A549 (cell line): ENCODE results near the gene EIF1B. TPM values are rescaled to one million over a fixed set of nuclear protein-coding genes. Genes with fewer than 3 reads are reported as not detected.

ENCODE experiments used
- ATAC-seq, 2 experiments: fragments of 200-7000 bp in 1 of 2; fragments of >200 bp in 1 of 2; cut with Nextera tagmentation in 1 of 2; cut with Tn5 transposase in 1 of 2; 3 replicates each; pipeline versions ENCODE4 v1.8.0 to v1.9.1; 2018 to 2020; ENCODE audit warnings: mild to moderate bottlenecking in 1 of 2, moderate library complexity in 1 of 2
- CTCF ChIA-PET: fragments of 300-600 bp; sonication (Branson Sonifier 250); formaldehyde crosslinking; extraction: SDS; loops from one replicate; lab custom pipeline; 2021; ENCODE audit warnings: antibody characterized with exemption, inconsistent platforms; lab: Yijun Ruan, JAX
- POLR2A ChIA-PET: fragments of 350-600 bp; formaldehyde crosslinking; extraction: SDS; loops from one replicate; lab custom pipeline; 2021; ENCODE audit warnings: antibody characterized with exemption, inconsistent platforms; lab: Yijun Ruan, JAX
- DNase-seq, 2 experiments: peaks; one replicate each; pipeline versions ENCODE4 v3.0.0 to v3.0.0-alpha.2; 2011 to 2016; ENCODE audit warnings: low read depth in 1 of 2, low spot score in 1 of 2
- FAIRE-seq: peaks from 2 replicates; lab custom pipeline; 2011; peaks lifted over from hg19 to GRCh38; lab: Jason Lieb, UNC
- H3K27ac ChIP-seq, 2 experiments: fragments of >200 bp; sonication (Bioruptor Twin); formaldehyde crosslinking; 3 replicates each; pipeline ENCODE4 v1.5.1; 2016 to 2017
- H3K4me1 ChIP-seq: fragments of >200 bp; sonication (Bioruptor Twin); formaldehyde crosslinking; 3 replicates; pipeline ENCODE4 v1.6.1; 2016
- H3K4me2 ChIP-seq: fragments of >200 bp; sonication (Bioruptor Twin); formaldehyde crosslinking; 3 replicates; pipeline ENCODE4 v1.6.1; 2016
- H3K4me3 ChIP-seq: fragments of >200 bp; sonication (Bioruptor Twin); formaldehyde crosslinking; 3 replicates; pipeline ENCODE4 v1.5.1; 2016
- H3K9me3 ChIP-seq: fragments of >200 bp; sonication (Bioruptor Twin); formaldehyde crosslinking; 3 replicates; pipeline ENCODE4 v1.6.1; 2016
- BHLHE40 ChIP-seq: IDR thresholded peaks from 2 replicates; pipeline ENCODE4 v1.6.1; 2012; ENCODE audit warnings: low read depth, low read length, inconsistent platforms
- CBX8 ChIP-seq: fragments of 200-600 bp; sonication (generic); IDR thresholded peaks from 2 replicates; pipeline ENCODE4 v1.6.1; 2016
- CEBPB ChIP-seq, 2 experiments: fragments of >200 bp in 1 of 2; sonication (Bioruptor Twin) in 1 of 2; formaldehyde crosslinking in 1 of 2; IDR thresholded peaks; 2 replicates each; pipeline ENCODE4 v1.6.1; 2012 to 2016
- CHD2 ChIP-seq: fragments of 150-350 bp; IDR thresholded peaks from 2 replicates; pipeline ENCODE4 v1.6.1; 2014; ENCODE audit warnings: low read length; ENCODE audit not compliant: partially characterized antibody
- ESRRA ChIP-seq: fragments of 150-350 bp; IDR thresholded peaks from 2 replicates; pipeline ENCODE4 v1.6.1; 2014; ENCODE audit warnings: mild to moderate bottlenecking, low read length, borderline replicate concordance
- FOSL2 ChIP-seq, 2 experiments: fragments of 450-650 bp in 1 of 2; fragments of >200 bp in 1 of 2; sonication (Bioruptor Twin) in 1 of 2; formaldehyde crosslinking; IDR thresholded peaks; 2 replicates each; pipeline versions ENCODE4 v1.5.0 to v1.6.1; 2016 to 2020; ENCODE audit warnings: mild to moderate bottlenecking in 1 of 2, moderate library complexity in 1 of 2
- HEYL ChIP-seq: fragments of 250-450 bp; sonication (Bioruptor Pico); IDR thresholded peaks from 2 replicates; pipeline ENCODE4 v1.8.0; 2021; ENCODE audit warnings: mild to moderate bottlenecking, moderate library complexity
- KDM5A ChIP-seq: fragments of 200-600 bp; sonication (generic); IDR thresholded peaks from 2 replicates; pipeline ENCODE4 v1.6.1; 2016; ENCODE audit warnings: antibody characterized with exemption, mild to moderate bottlenecking
- MYC ChIP-seq: IDR thresholded peaks from 2 replicates; pipeline ENCODE4 v1.6.1; 2012; ENCODE audit warnings: mild to moderate bottlenecking, inconsistent platforms, low read length, improper control_type of control experiment, borderline replicate concordance
- NR3C1 ChIP-seq: fragments of >200 bp; sonication (Bioruptor Twin); formaldehyde crosslinking; IDR thresholded peaks from 3 replicates; pipeline ENCODE4 v1.6.1; 2017
- POLR2A ChIP-seq: IDR thresholded peaks from 2 replicates; pipeline ENCODE4 v1.6.1; 2012; ENCODE audit warnings: mild to moderate bottlenecking, low read length
- RARB ChIP-seq: fragments of 250-450 bp; sonication (Bioruptor Pico); IDR thresholded peaks from 2 replicates; pipeline ENCODE4 v1.8.0; 2021; ENCODE audit warnings: mild to moderate bottlenecking, moderate library complexity
- SMC3 ChIP-seq: fragments of >200 bp; sonication (Bioruptor Twin); formaldehyde crosslinking; IDR thresholded peaks from 3 replicates; pipeline ENCODE4 v1.6.1; 2018; ENCODE audit warnings: inconsistent platforms
- SREBF2 ChIP-seq: fragments of 450-650 bp; IDR thresholded peaks from 2 replicates; pipeline ENCODE4 v1.6.1; 2014; ENCODE audit warnings: mild to moderate bottlenecking, moderate library complexity
- ZFP36 ChIP-seq: fragments of 450-650 bp; IDR thresholded peaks from 2 replicates; pipeline ENCODE4 v1.6.1; 2014; ENCODE audit warnings: borderline replicate concordance; ENCODE audit not compliant: partially characterized antibody
- WGBS: methylation state at CpG from one replicate; pipeline ENCODE4 v1.1.6; 2017; ENCODE audit errors: missing lambda C conversion rate; 5-methylcytosine and 5-hydroxymethylcytosine counted together
- polyA plus RNA-seq, 4 experiments: library from polyadenylated mRNA; depleted of rRNA in 3 of 4; stranded (reverse); fragments of >200 nt; fragmentation: RNase III in 1 of 4; extraction: RNeasy Plus Mini Kit Qiagen cat#74134 plus additional on column Dnase treatment in 1 of 4; gene quantifications; 2 replicates in 3 of 4; 3 replicates in 1 of 4; pipeline ENCODE4 v1.2.3, GENCODE V29; 2011 to 2017
- TF ChIP-seq, protein P1 (sequence below): fragments of >200 bp; sonication (Bioruptor Twin); formaldehyde crosslinking; IDR thresholded peaks from 3 replicates; pipeline ENCODE4 v1.5.1; 2016
- TF ChIP-seq, protein P2 (sequence below): fragments of >200 bp; sonication (Bioruptor Twin); formaldehyde crosslinking; IDR thresholded peaks from 2 replicates; pipeline ENCODE4 v1.6.1; 2016
- TF ChIP-seq, protein P3 (sequence below): fragments of 250-450 bp; sonication (Bioruptor Pico); IDR thresholded peaks from 2 replicates; pipeline ENCODE4 v1.5.0; 2020; ENCODE audit warnings: low read depth, mild to moderate bottlenecking, moderate library complexity
- TF ChIP-seq, protein P4 (sequence below): fragments of 250-450 bp; sonication (Bioruptor Pico); IDR thresholded peaks from 2 replicates; pipeline ENCODE4 v1.5.0; 2021; ENCODE audit warnings: mild to moderate bottlenecking, moderate library complexity, borderline replicate concordance
- TF ChIP-seq, protein P5 (sequence below): fragments of >200 bp; sonication (Bioruptor Twin); formaldehyde crosslinking; IDR thresholded peaks from 3 replicates; pipeline ENCODE4 v1.6.1; 2016
- TF ChIP-seq, protein P6 (sequence below): fragments of 200-600 bp; sonication (generic); IDR thresholded peaks from 2 replicates; pipeline ENCODE4 v1.6.1; 2016; ENCODE audit warnings: antibody characterized with exemption, mild to moderate bottlenecking, moderate library complexity
- TF ChIP-seq, protein P7 (sequence below): IDR thresholded peaks from 2 replicates; pipeline ENCODE4 v1.6.1; 2012; ENCODE audit warnings: low read depth, borderline replicate concordance

EIF1B gene
- polyA plus RNA-seq, 2 of the 4 experiments (the other 2 are of a cell fraction) = 42.1 to 45.7 TPM

DNA sequence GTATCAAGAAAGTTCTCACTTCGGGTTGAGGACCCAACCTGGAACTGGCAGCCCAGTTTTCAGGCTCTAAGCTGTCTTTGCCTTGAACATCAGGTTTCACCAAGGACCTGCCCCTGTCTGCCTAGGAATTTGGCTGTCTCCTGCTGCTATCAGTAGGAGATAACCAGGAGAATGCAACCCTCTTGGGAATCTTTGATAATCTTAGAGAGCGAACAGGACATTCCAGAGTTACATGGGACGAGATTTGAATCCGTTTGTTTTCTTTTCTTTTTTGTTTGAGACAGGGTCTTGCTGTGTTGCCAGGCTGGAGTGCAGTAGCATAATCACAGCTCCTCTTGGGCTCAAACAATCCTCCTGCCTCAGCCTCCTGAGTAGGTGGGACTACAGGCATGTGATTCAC is 18.0 kb upstream of the EIF1B start:
- CTCF ChIA-PET = no interaction called here
- TF ChIP-seq HEYL (no peak), MYC (no peak)
- no peaks in the 10 kb centered on the region for H3K9me3 ChIP-seq
- ATAC-seq = no peak
- H3K27ac ChIP-seq = no peak overlapping the region
- POLR2A ChIA-PET = no interaction called here
- H3K4me1 ChIP-seq = no peaks in the 10 kb centered on the region
- 68% methylated on average over 4 of the region's 4 CpGs for WGBS
- no peak overlapping the region for H3K4me2 ChIP-seq
- DNase-seq = no peak
- FAIRE-seq = no peak
- H3K4me3 ChIP-seq = no peak overlapping the region

DNA sequence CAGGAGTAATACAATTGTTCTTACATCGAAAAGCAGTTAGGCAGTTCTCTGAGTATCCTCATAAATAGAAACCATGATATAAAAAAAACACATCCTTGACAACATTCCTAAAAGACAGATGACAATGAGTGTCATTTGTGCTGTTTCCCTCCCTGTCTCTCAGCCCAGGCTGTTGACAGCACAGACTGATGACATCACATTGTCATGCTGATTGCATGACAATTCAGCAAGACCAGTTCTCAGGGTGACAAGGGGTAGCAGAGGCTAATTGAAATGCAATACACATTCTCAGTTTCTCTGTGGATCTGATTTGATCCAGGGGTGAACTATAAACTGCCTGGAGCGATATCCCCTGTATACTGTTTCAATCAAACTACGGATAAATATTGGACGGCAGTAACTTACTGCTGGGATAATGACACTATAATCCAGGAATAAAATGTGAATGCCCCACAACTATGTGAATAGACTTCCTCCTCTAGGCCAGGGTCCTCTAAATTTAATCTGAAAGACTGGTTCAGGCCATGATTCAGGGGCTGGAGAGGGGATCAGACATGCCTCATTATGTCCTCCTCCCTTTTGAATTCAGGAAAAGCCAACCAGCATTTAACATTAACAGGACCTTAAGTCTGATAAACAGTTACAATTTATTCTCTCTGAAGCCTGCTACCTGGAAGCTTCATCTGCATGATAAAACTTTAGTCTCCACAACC is 16.7 kb upstream of the EIF1B start:
- Histone ChIP-seq H3K4me3 (no peak overlapping the region), H3K4me1 (no peaks in the 10 kb centered on the region), H3K4me2 (no peak overlapping the region), H3K27ac (no peak overlapping the region), H3K9me3 (no peaks in the 10 kb centered on the region)
- ChIA-PET CTCF (no interaction called here), POLR2A (no interaction called here)
- 78% methylated on average over 4 of the region's 4 CpGs for WGBS
- ATAC-seq = no peak
- TF ChIP-seq CBX8 (no peak), ZFP36 (no peak), POLR2A (no peak), BHLHE40 (no peak)
- TF ChIP-seq, protein P1, sequence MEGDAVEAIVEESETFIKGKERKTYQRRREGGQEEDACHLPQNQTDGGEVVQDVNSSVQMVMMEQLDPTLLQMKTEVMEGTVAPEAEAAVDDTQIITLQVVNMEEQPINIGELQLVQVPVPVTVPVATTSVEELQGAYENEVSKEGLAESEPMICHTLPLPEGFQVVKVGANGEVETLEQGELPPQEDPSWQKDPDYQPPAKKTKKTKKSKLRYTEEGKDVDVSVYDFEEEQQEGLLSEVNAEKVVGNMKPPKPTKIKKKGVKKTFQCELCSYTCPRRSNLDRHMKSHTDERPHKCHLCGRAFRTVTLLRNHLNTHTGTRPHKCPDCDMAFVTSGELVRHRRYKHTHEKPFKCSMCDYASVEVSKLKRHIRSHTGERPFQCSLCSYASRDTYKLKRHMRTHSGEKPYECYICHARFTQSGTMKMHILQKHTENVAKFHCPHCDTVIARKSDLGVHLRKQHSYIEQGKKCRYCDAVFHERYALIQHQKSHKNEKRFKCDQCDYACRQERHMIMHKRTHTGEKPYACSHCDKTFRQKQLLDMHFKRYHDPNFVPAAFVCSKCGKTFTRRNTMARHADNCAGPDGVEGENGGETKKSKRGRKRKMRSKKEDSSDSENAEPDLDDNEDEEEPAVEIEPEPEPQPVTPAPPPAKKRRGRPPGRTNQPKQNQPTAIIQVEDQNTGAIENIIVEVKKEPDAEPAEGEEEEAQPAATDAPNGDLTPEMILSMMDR = no peak
- TF ChIP-seq, all 56 proteins: peak for 0
- FAIRE-seq (no peak), DNase-seq (no peak)

DNA sequence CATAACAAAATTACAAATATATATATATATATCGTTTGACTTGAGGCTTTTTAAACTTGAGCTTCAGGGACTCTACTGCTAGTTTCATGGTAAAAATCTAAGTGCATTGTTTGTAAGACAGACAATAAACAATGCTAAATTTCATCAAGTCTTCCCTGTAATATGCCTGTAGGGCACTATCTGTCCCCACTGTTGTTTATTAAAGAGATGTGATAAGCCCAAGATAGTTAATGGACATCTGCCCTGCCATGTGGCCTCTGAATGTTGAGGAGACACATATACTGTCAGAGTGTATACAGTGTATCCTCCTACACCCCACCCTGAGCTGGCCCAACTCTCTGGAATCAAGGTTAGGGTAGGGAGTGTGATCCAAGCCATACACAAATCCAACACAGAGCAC is 15.1 kb upstream of the EIF1B start:
- DNase-seq (no peak), FAIRE-seq (no peak), ATAC-seq (no peak)
- H3K9me3 ChIP-seq = no peaks in the 10 kb centered on the region
- H3K27ac ChIP-seq = no peak overlapping the region
- WGBS = 84% methylated on average over 1 of the region's 1 CpG
- no peaks in the 10 kb centered on the region; the same call in 1 of the 3 replicates for H3K4me1 ChIP-seq
- no peak overlapping the region for H3K4me2 ChIP-seq
- CTCF ChIA-PET = interaction anchor here (0.9 to 1.6 kb wide), 3 partner anchors 11 to 115 kb away, joined by 3 to 7 read pairs (median 4); no protein-coding TSS in a partner anchor
- POLR2A ChIA-PET = no interaction called here
- H3K4me3 ChIP-seq = no peak overlapping the region
- TF ChIP-seq ESRRA = no peak
- TF ChIP-seq MYC = no peak
- TF ChIP-seq, protein P2, sequence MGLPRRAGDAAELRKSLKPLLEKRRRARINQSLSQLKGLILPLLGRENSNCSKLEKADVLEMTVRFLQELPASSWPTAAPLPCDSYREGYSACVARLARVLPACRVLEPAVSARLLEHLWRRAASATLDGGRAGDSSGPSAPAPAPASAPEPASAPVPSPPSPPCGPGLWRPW = no peak
- TF ChIP-seq, protein P3, sequence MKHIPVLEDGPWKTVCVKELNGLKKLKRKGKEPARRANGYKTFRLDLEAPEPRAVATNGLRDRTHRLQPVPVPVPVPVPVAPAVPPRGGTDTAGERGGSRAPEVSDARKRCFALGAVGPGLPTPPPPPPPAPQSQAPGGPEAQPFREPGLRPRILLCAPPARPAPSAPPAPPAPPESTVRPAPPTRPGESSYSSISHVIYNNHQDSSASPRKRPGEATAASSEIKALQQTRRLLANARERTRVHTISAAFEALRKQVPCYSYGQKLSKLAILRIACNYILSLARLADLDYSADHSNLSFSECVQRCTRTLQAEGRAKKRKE (CRISPR knock-in tag) = no peak
- no peak for TF ChIP-seq NR3C1
- no peak for TF ChIP-seq CHD2
- TF ChIP-seq, protein P4, sequence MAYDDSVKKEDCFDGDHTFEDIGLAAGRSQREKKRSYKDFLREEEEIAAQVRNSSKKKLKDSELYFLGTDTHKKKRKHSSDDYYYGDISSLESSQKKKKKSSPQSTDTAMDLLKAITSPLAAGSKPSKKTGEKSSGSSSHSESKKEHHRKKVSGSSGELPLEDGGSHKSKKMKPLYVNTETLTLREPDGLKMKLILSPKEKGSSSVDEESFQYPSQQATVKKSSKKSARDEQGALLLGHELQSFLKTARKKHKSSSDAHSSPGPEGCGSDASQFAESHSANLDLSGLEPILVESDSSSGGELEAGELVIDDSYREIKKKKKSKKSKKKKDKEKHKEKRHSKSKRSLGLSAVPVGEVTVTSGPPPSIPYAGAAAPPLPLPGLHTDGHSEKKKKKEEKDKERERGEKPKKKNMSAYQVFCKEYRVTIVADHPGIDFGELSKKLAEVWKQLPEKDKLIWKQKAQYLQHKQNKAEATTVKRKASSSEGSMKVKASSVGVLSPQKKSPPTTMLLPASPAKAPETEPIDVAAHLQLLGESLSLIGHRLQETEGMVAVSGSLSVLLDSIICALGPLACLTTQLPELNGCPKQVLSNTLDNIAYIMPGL (CRISPR knock-in tag) = no peak
- TF ChIP-seq SMC3 = no peak
- TF ChIP-seq, protein P5, sequence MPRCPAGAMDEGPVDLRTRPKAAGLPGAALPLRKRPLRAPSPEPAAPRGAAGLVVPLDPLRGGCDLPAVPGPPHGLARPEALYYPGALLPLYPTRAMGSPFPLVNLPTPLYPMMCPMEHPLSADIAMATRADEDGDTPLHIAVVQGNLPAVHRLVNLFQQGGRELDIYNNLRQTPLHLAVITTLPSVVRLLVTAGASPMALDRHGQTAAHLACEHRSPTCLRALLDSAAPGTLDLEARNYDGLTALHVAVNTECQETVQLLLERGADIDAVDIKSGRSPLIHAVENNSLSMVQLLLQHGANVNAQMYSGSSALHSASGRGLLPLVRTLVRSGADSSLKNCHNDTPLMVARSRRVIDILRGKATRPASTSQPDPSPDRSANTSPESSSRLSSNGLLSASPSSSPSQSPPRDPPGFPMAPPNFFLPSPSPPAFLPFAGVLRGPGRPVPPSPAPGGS = no peak
- TF ChIP-seq, protein P6, sequence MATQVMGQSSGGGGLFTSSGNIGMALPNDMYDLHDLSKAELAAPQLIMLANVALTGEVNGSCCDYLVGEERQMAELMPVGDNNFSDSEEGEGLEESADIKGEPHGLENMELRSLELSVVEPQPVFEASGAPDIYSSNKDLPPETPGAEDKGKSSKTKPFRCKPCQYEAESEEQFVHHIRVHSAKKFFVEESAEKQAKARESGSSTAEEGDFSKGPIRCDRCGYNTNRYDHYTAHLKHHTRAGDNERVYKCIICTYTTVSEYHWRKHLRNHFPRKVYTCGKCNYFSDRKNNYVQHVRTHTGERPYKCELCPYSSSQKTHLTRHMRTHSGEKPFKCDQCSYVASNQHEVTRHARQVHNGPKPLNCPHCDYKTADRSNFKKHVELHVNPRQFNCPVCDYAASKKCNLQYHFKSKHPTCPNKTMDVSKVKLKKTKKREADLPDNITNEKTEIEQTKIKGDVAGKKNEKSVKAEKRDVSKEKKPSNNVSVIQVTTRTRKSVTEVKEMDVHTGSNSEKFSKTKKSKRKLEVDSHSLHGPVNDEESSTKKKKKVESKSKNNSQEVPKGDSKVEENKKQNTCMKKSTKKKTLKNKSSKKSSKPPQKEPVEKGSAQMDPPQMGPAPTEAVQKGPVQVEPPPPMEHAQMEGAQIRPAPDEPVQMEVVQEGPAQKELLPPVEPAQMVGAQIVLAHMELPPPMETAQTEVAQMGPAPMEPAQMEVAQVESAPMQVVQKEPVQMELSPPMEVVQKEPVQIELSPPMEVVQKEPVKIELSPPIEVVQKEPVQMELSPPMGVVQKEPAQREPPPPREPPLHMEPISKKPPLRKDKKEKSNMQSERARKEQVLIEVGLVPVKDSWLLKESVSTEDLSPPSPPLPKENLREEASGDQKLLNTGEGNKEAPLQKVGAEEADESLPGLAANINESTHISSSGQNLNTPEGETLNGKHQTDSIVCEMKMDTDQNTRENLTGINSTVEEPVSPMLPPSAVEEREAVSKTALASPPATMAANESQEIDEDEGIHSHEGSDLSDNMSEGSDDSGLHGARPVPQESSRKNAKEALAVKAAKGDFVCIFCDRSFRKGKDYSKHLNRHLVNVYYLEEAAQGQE = no peak
- no peak for TF ChIP-seq FOSL2 (IDR thresholded peaks at IDR 0.05)
- TF ChIP-seq FOSL2 (CRISPR knock-in tag; IDR thresholded peaks at IDR 0.05) = no peak
- TF ChIP-seq, protein P7, sequence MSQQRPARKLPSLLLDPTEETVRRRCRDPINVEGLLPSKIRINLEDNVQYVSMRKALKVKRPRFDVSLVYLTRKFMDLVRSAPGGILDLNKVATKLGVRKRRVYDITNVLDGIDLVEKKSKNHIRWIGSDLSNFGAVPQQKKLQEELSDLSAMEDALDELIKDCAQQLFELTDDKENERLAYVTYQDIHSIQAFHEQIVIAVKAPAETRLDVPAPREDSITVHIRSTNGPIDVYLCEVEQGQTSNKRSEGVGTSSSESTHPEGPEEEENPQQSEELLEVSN = no peak
- no peak for TF ChIP-seq CBX8
- TF ChIP-seq CEBPB (IDR thresholded peaks at IDR 0.05) = no peak
- TF ChIP-seq POLR2A = no peak
- TF ChIP-seq RARB (CRISPR knock-in tag) = no peak
- no peak for TF ChIP-seq SREBF2
- no peak for TF ChIP-seq KDM5A
